Measurements from ENCODE around the gene ZNF618.

Gene ZNF618

DNA sequence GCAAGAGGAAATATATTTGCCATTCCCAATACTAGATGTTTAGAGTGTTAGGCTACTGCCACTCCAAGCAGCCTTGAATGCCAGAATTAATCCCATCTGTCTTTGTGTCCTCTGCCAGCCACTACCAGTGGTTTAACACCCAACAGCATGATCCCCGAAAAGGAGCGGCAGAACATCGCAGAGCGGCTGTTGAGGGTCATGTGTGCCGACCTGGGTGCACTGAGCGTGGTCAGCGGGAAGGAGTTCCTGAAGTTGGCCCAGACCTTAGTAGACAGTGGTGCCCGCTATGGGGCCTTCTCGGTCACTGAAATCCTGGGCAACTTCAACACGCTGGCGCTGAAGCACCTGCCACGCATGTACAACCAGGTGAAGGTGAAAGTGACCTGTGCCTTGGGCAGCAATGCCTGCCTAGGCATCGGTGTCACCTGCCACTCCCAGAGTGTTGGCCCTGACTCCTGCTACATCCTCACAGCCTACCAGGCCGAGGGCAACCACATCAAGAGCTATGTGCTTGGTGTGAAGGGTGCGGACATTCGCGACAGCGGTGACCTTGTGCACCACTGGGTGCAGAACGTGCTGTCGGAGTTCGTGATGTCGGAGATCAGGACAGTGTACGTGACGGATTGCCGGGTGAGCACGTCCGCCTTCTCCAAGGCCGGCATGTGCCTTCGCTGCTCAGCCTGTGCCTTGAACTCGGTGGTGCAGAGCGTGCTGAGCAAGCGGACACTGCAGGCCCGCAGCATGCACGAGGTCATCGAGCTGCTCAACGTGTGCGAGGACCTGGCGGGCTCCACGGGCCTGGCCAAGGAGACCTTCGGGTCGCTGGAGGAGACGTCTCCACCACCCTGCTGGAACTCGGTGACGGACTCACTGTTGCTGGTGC, 172.7 kb downstream of the ZNF618 start:
- DNase-seq: no peak

DNA sequence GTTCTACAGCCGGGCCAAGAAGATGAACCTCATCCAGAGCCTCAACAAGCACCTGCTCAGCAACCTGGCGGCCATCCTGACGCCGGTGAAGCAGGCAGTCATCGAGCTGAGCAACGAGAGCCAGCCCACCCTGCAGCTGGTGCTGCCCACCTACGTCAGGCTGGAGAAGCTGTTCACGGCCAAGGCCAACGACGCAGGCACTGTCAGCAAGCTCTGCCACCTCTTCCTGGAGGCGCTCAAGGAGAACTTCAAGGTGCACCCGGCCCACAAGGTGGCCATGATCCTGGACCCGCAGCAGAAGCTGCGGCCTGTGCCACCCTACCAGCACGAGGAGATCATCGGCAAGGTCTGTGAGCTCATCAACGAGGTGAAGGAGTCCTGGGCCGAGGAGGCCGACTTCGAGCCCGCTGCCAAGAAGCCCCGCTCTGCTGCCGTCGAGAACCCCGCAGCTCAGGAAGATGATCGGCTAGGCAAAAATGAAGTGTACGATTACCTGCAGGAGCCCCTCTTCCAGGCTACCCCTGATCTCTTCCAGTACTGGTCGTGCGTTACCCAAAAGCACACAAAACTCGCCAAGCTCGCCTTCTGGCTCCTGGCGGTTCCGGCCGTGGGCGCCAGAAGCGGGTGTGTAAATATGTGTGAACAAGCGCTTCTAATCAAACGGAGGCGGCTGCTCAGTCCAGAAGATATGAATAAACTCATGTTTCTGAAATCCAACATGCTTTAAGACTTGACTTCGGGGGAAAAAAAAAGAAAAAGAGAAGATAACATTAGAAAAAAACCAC, 173.5 kb downstream of the ZNF618 start:
- no peak for DNase-seq

DNA sequence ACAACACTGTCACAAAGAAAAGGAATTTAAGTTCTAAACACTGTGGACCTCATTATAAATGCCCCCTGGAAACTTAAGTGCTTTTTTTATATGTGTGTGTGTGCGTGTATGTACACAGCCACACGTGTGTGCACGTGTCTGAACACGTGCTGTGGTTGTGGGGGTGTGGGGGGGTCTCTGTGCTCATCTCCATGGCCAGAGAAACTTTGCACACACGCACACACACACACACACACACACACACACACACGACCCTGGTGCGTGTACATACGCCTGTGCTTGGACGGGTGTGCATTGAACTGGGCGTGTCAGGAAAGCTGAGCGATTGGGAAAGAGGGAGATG, 174.1 kb downstream of the ZNF618 start:
- no peak for DNase-seq

DNA sequence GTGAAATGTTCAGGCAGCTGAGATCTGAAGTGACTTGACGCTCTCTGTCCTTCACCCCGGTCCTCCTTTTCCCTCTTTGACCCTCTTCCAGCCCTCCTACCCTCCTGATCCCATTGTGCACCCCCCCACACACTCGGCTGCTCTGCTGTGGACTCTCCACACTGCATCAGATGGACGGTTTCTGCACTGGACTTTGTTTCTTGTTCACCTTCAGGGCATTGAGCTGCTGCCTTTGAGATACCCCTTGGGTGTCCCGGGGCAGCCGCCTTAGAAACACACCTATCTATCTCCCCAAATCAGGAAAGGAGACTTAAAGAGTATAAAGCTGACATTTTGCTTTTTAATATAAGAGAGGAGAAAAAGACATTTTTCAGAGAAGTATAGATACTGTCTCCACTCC, 174.5 kb downstream of the ZNF618 start:
- no peak for DNase-seq

DNA sequence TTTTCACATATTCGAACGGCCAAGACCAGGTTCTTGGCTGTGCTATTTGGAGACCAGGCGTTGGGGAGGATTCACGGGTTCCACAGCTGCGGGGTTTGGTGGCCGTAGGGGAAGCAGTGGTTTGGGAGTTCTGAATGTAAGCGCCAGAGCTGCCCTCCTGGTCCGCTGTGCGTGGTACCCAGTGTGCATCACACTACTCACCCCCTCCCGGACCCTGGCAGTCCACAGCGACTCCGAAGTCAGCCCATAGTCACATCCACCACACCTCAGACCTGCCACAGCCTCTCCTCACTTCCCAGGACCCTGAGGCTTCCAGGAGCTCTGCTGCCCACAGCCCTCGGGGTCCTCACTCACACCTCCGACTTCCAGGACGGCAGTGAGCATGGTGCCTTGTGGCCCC, 175.2 kb downstream of the ZNF618 start:
- no peak for DNase-seq

DNA sequence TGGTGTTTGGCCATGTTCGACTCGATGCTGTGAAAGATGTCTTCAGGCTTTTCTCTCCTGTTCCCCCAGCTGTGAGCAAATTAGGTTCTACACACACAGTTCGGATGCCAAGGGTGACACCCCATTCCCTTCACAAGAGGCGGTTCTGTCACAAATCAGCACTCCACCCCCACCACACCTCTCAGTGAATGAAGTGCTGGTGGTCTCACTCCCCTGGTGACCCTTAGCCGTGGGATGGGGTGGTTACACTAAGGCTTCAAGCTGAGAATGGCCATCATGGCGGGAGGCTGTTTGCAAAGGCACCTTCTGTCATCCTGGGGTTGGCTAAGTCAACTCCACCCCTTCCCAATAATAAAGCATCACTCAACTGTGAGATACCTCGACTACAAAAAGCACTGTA, 175.6 kb downstream of the ZNF618 start:
- no peak for DNase-seq

DNA sequence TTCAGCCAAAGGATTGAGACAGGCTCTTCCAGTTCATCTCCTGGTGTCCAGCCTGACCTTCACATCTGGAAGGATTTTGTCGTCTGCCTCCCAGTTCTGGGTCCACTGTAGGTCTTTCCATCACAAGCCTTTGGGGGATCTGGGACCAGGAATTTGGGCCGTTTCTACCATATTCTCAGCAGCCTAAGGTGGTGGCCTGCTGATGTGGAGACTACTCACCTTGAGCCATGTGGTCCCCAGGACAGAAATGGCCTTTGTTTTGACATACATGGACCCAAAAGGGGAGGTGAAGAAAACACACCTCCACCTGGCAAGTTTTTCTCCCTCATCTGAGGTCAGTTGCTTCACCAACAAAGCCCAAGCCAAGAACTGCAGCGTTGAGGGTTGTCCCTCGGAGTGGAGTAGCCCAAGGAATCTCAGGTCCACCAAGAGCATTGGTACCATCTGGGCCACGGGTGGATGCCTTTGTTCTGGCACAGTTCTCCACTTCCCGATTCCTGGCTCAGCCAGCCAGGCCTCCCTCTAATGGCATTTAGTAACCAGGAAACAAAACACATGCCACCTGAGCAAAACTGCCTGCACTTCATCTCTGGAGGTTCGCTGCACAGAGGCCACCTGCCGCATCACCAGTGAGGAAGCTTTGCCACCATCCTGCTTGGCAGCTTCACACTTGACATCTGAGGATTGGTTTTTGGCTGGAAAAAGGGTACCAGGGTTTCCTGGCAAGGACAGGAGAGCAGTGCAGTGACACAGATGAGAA, 177.3 kb downstream of the ZNF618 start:
- no peak for DNase-seq

DNA sequence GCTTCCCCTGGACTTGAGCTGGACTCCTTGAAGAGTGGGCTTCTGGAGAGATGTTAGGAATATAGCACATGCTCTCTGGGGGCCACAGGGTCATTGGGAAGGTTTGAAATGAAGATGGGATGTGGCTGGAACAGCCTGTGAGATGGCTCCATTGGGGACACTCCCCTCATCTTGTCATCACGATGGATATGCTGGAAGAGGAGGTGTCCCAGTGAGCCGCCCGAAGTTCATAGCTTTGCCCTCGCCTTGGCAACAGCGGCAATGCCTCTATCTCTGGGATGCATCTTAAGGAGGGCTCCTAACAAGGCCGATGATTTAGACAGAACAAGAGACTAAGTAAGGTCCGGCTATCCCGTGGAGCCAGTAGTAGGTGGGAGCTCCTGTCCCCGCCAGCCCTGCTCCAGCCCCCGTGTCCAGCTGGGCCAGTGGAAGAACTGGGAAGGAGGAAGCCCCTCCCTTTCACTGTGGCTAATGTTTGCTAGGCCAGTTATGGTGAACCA, 178.1 kb downstream of the ZNF618 start:
- no peak for DNase-seq

DNA sequence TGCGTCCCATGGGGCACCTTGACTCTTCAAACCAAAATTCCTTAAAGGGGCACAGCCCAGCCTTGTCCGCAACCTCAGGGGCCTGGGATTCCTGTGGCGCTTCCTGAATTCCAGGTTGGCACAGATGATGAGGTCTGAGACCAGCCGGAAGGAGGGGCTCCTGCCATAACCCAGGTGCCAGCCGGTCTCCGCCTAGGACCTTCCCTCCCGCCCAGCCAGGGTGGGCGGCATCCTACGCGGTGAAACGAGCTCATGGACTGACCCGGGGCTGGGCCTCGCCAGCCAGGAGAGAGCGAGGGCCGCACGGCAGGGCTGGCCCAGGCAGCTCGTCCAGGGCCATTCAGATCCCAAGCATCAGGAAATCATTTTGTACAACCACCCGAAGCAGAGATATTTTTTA, 179.0 kb downstream of the ZNF618 start:
- no peak for DNase-seq

DNA sequence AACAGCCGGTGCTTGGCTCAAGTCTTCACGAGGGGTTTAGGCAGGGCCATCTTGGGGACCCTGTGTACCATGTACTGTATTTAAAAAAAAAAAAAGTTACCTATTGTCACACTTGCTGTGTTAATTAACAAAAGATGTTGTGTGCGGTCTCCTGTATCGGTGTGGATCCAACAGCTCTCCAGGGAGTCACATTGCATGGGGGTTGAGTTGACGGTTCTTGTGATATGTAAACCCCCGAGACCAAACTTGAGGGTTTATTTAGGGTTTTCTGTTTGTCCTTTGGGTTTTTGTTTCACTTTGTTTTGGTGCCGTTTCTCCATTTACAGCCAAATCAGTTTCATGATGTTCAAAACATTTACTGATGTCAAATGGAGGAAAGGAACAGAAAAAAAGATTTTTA, 179.8 kb downstream of the ZNF618 start:
- no peak for DNase-seq

DNA sequence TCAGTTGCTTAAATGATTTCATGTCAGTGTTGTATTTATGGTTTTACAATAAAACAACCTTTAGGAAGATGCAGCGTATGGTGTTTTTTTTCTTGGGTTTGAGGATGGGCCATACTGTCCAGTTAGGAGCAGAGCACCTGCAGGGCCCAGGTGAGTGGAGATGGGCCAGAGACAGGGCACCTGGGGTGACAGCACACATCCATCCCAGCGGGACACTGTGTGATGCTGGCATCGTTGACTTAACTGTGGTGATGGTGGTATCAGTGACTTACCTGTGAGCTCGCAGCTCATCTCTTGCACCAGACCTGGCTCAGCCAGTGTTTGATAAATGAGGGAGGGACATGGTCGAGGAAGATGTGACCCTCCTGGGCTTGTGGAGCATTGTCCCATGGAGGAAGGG, 180.4 kb downstream of the ZNF618 start:
- DNase-seq: no peak

DNA sequence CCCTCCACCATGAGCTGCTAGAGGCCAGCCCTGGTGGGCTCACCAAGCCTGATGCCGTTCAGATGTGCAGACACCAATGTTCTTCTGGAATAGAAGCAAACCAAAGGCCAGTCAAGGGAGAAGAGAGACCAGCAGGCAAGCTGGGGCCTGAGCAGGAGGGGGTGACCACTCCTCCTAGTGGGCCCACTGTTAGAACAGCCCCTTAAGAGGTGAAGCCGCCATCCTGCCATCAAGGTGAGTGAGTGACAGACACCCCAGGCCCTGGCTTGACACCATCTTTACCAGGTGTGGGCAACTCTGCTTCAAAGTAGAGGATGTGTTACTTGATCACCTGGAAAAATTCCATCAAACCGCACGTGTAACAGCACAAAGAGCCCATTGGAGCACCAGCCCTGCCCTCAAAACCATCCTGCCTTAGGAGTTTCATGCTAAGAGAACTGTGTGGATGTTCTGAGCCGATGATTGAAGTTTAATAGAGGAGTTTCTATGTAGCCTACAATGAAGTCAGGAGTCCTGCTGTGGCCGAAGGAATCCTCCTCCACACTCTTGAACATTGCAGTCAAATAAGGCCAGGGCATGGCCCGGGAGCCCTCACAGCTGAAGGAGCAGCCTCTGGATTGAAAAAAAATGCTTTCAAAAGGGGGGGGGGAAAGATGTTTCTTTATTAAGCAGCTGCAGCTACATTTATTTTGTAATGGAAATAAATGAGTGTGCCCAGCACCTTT, 181.2 kb downstream of the ZNF618 start:
- no peak for DNase-seq

DNA sequence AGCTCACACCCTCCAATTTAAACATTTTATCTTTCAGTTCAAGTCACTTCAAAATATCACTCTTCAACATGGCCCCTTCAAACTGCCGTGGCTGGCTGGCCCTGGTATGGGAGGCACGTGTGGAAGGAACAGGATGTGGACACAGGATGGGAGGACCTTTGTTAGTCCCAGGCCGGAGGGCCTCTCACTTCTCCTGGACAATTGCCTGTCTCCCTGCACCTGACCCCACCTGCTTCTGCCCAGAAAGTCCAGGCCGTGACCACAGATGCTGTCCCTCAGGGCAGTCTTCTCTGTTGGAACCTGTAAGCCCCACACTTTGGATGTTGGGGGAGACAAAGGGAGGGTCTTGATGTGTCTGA, 182.6 kb downstream of the ZNF618 start:
- no peak for DNase-seq

DNA sequence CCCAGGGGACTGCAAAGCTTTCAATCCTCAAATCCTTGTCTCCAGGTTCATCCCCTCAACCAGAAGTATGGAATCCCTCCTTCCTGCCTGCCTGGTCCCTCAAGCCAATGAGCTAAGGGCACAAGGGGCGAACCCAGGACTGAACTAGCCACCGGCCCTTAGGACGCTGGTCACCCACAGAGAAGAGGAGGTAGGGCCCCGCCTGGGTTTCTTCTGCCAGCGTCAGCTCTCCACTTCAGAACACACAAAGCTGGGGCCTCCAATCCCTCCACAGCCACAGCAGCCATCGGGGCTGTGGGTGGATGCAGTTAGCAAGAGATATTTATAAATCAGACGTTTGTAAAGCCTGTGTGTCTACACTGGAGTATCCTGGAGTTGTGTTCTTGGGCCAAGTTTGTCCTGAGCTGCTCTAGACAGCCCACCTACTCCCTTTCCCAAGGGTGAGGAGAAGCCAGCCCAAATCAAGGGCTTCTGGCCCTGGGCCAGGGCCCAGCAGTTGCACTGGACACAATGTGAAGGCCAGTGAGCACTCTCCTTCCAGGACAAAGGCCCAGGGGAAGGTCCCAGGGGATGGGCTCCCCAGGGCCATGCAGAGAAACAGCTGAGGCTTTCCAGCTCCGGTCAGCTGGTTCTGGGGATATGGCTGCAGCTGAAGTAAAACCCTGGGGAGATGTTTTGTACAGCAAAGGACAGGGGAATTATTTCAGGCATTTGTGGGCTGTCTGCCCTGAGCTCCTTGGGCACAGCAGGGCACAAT, 183.1 kb downstream of the ZNF618 start:
- DNase-seq: no peak

DNA sequence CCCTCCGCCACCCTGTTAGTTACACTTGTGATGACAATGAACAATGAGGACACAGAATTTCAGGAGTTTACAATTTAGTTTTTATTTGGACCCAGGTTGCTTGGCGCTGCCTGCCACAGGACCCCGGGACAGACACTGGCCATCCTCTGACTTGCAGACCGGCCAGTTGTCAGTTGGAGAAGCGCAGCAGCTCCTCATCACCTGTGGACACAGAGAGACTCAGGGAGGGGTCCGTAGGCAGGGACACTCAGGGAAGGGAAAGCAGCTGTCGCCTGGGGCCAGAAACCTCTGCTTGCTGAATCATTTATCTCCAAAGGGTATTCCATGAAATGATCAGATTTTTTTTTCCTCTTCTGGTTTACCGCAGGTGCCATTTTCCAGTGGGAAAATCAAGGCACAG, 184.0 kb downstream of the ZNF618 start:
- DNase-seq: no peak

DNA sequence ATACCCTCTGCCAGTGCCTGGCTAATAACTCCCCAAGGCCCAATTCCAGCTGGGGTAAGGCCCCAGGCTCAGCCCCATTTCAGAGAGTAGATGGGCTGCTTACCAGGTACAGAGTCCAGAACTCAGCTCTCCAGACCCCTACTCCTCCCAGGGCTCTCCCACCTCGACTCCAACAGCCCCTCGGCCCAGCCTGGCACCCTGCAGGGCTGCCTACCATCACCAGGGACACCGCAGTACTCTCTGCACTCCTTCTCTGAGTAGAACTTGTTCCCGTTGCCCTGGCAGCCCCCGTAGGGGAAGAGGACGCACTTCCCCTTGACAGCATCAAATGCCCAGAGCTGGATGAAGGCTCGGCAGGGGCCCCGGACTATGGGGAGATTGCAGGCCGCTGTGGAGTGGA, 184.6 kb downstream of the ZNF618 start:
- no peak for DNase-seq

DNA sequence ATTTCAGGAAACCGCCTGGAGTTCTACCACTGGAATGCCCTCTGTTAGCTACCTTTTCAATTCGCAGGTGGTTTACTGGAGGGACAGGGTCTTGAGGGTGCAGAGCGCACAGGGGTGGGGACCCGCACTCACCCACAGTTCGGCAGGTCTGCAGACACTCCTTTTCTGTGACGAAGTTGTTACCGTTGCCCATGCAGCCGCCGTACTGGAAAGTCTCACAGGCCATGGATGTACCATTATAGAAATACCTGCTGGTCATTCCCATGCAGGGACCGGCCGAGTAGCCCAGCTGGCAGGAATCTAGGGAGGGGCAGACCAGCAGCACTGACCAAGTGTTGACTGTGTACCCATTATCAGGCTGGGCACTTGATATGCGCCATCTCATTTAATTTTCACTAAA, 185.2 kb downstream of the ZNF618 start:
- DNase-seq: no peak

DNA sequence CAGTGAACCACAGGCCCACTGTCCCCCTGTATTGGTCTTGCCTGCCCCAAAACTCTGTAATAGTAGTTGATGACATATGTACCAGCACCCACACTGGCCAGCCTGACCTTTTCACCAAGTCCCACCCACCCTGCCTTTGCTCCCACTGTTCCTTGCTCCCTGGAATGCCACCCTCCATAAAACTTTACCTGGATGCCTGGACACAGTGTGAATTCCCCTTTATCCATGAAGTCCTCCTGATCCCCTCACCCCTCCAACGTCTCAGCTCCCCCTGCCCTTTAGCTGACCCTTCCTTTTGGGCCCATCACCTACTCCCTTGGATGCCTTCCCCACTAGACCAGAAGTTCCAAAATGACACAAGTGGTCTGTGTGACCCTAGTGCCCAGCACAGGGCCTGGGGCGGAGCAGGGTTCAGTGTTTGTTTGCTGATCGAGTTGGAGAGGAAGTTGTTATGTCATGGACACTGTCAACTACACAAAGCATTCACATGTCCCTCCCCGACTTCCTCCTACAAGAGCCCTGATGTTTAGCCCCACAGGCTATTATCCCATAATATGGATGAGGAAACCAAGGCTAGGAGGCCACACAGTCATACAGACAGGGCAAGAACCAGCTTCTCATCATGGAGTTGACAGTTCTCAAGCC, 185.8 kb downstream of the ZNF618 start:
- DNase-seq: no peak

DNA sequence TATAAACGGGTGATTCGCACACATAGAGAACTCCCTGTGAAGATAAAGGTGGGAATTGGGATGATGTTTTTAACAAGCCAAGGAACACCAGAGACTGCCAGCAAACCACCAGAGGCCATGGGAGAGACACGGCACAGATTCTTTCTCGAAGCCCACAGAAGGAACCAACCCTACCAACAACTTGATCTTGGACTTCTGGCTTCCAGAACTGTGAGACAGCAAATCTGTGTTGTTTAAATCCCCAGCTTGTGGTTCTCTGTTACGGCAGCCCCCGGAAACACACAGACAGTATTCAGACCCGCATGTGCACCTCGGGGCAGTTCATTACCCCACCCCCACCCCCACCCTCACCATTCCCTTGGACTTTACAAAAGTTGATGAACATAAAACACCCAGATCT, 189.2 kb downstream of the ZNF618 start:
- DNase-seq: no peak

DNA sequence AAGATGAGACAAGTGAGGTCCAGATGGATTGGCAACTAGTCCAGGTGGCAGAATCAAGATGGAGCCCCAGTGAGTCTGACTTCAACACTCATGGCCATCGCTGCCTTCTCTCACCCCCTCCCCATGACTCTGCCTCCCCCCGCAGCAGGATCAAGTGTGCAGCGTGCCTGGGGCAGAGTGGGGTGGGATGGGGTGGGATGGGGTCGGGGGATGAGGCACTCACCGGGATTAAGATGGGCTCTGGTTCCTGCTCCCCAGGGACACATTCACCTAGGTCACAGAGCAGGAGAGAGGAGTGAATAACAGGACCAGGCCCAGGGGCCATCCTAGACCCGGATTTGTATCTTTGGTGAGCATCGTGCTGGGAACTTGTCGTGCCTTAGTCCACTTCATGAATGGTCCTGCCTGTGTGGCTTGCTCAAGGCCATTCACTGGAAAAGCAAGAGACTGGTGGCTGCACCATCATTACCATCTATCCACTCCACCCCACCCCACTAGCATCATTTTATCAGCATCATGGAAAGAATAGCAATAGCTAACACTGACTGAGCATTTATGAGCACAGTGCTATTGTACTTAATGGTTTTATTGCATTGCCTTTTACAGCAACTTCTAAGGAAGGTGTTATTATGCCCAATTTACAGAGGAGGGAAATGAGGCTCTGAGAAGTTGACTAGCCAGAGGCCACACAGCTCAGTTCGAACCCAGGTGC, 193.5 kb downstream of the ZNF618 start:
- no peak for DNase-seq

Measured in activated T-cell treated with anti-CD3 and anti-CD28 coated beads, Interleukin-2, amount 50 U/mL, for 48 hours (primary cell).